ENCODE measurements around the gene LPIN1. TPM values are rescaled to one million over a fixed set of nuclear protein-coding genes. Genes with fewer than 3 reads are reported as not detected.
A peak's percentile ranks its signal among the peaks of the same experiment; 100 is the strongest.

Gene LPIN1
- polyA plus RNA-seq, 2 of the 4 experiments (the other 2 are of a cell fraction) = 19.2 to 27.5 TPM

GRCh38 chr2:11762799-11763461 is 16.5 kb downstream of the LPIN1 start:
- CTCF ChIA-PET = interaction anchor here (0.8 to 4.9 kb wide), 10 partner anchors 9 to 630 kb away, joined by 3 to 20 read pairs (median 8); a partner anchor contains a TSS
- 88% methylated on average over 20 of the region's 20 CpGs for WGBS (ENCODE audit: missing lambda C conversion rate)
- H3K4me2 ChIP-seq = no peak overlapping the region
- H3K27ac ChIP-seq = no peak overlapping the region
- no peak overlapping the region for H3K4me3 ChIP-seq
- peak; percentile 37 to 42; a peak in 3 of 6 replicates for ATAC-seq
- peaks cover 5% of the 10 kb centered on the region; the same call in 1 of the 3 replicates for H3K4me1 ChIP-seq
- FAIRE-seq = no peak
- POLR2A ChIA-PET = no interaction called here
- no peaks in the 10 kb centered on the region for H3K9me3 ChIP-seq
- no peak for DNase-seq (ENCODE audit: low read depth in 1 of 2, low spot score in 1 of 2)
- TF ChIP-seq HOXA7 (CRISPR knock-in tag; IDR thresholded peaks at IDR 0.05) (no peak), TFCP2L1 (CRISPR knock-in tag; IDR thresholded peaks at IDR 0.05) (no peak), RFX5 (IDR thresholded peaks at IDR 0.05) (no peak), ATOH8 (CRISPR knock-in tag; IDR thresholded peaks at IDR 0.05; ENCODE audit: low read depth) (no peak), FOSB (CRISPR knock-in tag; IDR thresholded peaks at IDR 0.05) (no peak), ZNF302 (CRISPR knock-in tag; IDR thresholded peaks at IDR 0.05) (no peak), GATA3 (IDR thresholded peaks at IDR 0.05; ENCODE audit: borderline replicate concordance) (no peak), CTCF (IDR thresholded peaks at IDR 0.05) (no peak), E2F6 (IDR thresholded peaks at IDR 0.05; ENCODE audit: borderline replicate concordance, low read depth) (no peak), CBX2 (IDR thresholded peaks at IDR 0.05; ENCODE audit: borderline replicate concordance, low read depth) (no peak), CHD2 (IDR thresholded peaks at IDR 0.05; ENCODE audit: low read length, partially characterized antibody) (no peak), EP300 (IDR thresholded peaks at IDR 0.05) (no peak), RCOR1 (IDR thresholded peaks at IDR 0.05; ENCODE audit: low read depth, low read length) (no peak), NR3C1 (IDR thresholded peaks at IDR 0.05) (no peak), BHLHE40 (IDR thresholded peaks at IDR 0.05; ENCODE audit: low read depth, low read length) (no peak), ZC3H11A (IDR thresholded peaks at IDR 0.05) (no peak), REST (IDR thresholded peaks at IDR 0.05) (no peak)

GRCh38 chr2:11764359-11764758 is 17.9 kb downstream of the LPIN1 start:
- POLR2A ChIA-PET = no interaction called here
- ATAC-seq (no peak), DNase-seq (ENCODE audit: low read depth in 1 of 2, low spot score in 1 of 2) (no peak), FAIRE-seq (no peak)
- 88% methylated on average over 4 of the region's 4 CpGs for WGBS (ENCODE audit: missing lambda C conversion rate)
- H3K9me3 ChIP-seq = no peaks in the 10 kb centered on the region
- CTCF ChIA-PET = interaction anchor here (0.6 to 4.9 kb wide), 9 partner anchors 11 to 1211 kb away, joined by 3 to 20 read pairs (median 9); no protein-coding TSS in a partner anchor
- no peak overlapping the region for H3K27ac ChIP-seq
- H3K4me1 ChIP-seq = peaks cover 5% of the 10 kb centered on the region; the same call in 1 of the 3 replicates
- no peak overlapping the region for H3K4me3 ChIP-seq
- no peak overlapping the region for H3K4me2 ChIP-seq
- TF ChIP-seq PHF8 (IDR thresholded peaks at IDR 0.05; ENCODE audit: borderline replicate concordance, low read depth) = no peak
- no peak for TF ChIP-seq CBX2 (IDR thresholded peaks at IDR 0.05; ENCODE audit: borderline replicate concordance, low read depth)
- TF ChIP-seq ZFP36 (IDR thresholded peaks at IDR 0.05; ENCODE audit: borderline replicate concordance, partially characterized antibody) = no peak
- no peak for TF ChIP-seq KDM1A (IDR thresholded peaks at IDR 0.05; ENCODE audit: low read depth)
- TF ChIP-seq NFE2L2 (conservative IDR thresholded peaks at IDR 0.05; ENCODE audit: low read length) = no peak
- no peak for TF ChIP-seq USF2 (IDR thresholded peaks at IDR 0.05)
- no peak for TF ChIP-seq HOXA7 (CRISPR knock-in tag; IDR thresholded peaks at IDR 0.05)
- TF ChIP-seq KDM5A (IDR thresholded peaks at IDR 0.05) = no peak
- no peak for TF ChIP-seq GATA3 (IDR thresholded peaks at IDR 0.05; ENCODE audit: borderline replicate concordance)

Data from A549 (cell line).